ENCODE results near the gene SLC16A5. TPM values are rescaled to one million over a fixed set of nuclear protein-coding genes. Genes with fewer than 3 reads are reported as not detected.

SLC16A5 gene
- total RNA-seq, 1 donor from 2014 or later = 16.4 TPM

DNA sequence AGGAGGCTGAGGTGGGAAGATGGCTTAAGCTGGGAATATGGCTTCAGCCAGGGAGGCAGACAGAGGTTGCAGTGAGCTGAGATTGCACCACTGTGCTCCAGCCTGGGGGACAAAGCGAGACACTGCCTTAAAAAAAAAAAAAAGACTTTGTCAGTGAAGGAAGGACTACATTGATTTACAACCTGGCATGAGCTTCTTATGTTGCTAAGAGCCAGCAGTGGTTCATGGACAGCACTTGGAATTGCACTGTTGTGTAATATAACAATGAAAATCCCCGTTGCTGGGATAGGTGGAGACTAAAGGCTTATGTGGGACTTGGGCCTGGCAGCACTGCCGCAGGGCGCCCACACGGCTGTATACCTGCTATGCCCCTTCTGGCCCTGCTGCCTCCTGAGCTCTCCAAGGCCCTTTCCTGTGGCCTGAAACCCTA is 14.1 kb upstream of the SLC16A5 start:
- TF ChIP-seq, protein P1, sequence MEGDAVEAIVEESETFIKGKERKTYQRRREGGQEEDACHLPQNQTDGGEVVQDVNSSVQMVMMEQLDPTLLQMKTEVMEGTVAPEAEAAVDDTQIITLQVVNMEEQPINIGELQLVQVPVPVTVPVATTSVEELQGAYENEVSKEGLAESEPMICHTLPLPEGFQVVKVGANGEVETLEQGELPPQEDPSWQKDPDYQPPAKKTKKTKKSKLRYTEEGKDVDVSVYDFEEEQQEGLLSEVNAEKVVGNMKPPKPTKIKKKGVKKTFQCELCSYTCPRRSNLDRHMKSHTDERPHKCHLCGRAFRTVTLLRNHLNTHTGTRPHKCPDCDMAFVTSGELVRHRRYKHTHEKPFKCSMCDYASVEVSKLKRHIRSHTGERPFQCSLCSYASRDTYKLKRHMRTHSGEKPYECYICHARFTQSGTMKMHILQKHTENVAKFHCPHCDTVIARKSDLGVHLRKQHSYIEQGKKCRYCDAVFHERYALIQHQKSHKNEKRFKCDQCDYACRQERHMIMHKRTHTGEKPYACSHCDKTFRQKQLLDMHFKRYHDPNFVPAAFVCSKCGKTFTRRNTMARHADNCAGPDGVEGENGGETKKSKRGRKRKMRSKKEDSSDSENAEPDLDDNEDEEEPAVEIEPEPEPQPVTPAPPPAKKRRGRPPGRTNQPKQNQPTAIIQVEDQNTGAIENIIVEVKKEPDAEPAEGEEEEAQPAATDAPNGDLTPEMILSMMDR (conservative IDR thresholded peaks at IDR 0.05) = no peak
- H3K4me3 Mint-ChIP-seq = no peak overlapping the region
- no peak for DNase-seq (ENCODE audit: extremely low spot score, unreplicated experiment)
- no peaks in the 10 kb centered on the region for H3K9me3 Mint-ChIP-seq
- H3K4me1 Mint-ChIP-seq (ENCODE audit: unreplicated experiment) = peaks cover under 1% of the 10 kb centered on the region
- no peaks in the 10 kb centered on the region for H3K27me3 Mint-ChIP-seq
- no peak overlapping the region for H3K27ac Mint-ChIP-seq
- no peaks in the 10 kb centered on the region for H3K36me3 Mint-ChIP-seq

DNA sequence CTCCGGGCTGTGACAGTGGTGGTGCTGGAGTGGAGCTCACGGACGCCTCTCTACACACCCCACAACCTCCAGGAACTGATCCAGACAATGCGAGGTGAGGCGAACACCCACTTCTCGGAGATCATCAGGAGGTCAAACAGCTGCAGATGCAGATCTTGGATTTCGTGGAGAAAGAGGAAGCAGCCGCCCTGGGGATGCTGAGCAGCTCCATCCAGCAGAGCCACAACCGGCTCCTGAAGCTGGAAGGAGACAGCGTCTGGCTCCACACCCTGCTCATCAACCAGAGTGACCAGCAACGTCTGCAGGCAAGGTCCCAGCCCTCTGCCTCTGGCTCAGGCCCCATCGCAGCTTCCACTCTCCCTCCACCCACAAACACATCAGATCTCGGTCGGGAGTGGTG is 13.2 kb upstream of the SLC16A5 start:
- Mint-ChIP-seq H3K27ac (no peak overlapping the region), H3K36me3 (no peaks in the 10 kb centered on the region), H3K9me3 (no peaks in the 10 kb centered on the region)

DNA sequence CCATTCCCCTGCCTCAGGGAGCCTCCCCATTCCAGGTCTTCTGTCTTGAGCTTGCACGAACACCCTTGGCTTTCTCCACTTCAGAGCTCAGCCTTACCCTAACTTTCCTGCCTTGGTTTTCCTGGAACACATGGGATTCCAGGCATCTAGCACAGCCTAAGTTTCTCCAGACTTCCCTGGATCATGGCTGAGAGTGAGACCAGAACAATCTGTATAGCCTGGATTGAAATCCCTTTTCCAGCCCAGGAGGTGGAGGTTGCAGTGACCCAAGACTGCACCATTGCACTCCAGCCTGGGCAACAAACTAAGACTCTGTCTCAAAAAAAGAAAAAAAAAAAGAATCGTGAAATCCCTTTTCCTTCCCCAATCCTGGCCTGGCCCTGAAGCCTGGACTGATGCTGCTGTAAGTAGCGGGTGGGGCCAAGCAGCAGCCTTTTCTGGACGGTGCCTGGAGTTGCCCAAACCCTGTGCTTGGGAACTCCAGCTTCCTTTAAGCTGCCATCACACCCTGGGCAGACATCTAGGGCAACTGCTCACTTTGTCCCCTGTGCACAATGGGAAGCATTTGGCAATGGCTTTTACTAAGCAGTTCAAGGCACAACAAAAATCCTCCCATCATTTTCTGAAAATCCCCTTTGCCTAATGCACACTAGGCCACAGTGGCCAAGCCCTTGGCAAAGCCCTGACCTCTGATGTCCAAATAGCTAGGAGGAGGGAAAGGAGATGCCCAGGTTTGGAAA is 12.0 kb upstream of the SLC16A5 start:
- Mint-ChIP-seq H3K9me3 (no peaks in the 10 kb centered on the region), H3K27ac (no peak overlapping the region), H3K4me1 (ENCODE audit: unreplicated experiment) (peaks cover 7% of the 10 kb centered on the region), H3K36me3 (no peaks in the 10 kb centered on the region), H3K27me3 (no peaks in the 10 kb centered on the region), H3K4me3 (no peak overlapping the region)
- DNase-seq (ENCODE audit: extremely low spot score, unreplicated experiment) = no peak
- TF ChIP-seq, protein P1 (conservative IDR thresholded peaks at IDR 0.05) = no peak

More for the DNA sequence above, 13.2 kb upstream of the SLC16A5 start:
- H3K27me3 Mint-ChIP-seq = no peaks in the 10 kb centered on the region
- peaks cover 7% of the 10 kb centered on the region for H3K4me1 Mint-ChIP-seq (ENCODE audit: unreplicated experiment)
- no peak overlapping the region for H3K4me3 Mint-ChIP-seq
- TF ChIP-seq, protein P1 (conservative IDR thresholded peaks at IDR 0.05) = no peak
- no peak for DNase-seq (ENCODE audit: extremely low spot score, unreplicated experiment)

DNA sequence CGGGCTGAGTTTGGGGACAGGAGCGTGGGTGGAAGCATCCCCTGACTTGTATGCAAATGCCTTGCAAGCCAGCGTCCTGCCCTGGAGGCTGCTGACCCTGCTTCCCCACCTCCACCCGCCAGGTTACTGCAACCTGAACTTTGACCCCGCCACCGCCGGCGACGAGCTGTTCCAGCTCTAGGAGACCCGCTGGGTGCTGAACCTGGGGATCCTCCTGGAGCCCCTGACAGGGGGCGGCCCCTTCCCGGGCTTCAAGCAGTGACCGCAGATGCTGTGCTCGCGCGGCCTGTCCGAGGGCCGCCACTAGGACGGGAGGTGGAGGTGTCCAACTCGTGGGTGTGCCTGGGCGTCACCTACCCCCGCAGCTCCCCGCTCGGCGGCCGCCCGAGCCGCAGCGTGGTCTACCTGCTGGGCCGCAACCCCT is 10.7 kb upstream of the SLC16A5 start:
- Mint-ChIP-seq H3K9me3 (no peaks in the 10 kb centered on the region), H3K27me3 (no peaks in the 10 kb centered on the region), H3K4me3 (no peak overlapping the region), H3K4me1 (ENCODE audit: unreplicated experiment) (peaks cover 7% of the 10 kb centered on the region), H3K27ac (peak overlapping the region; percentile 69), H3K36me3 (no peaks in the 10 kb centered on the region)
- no peak for DNase-seq (ENCODE audit: extremely low spot score, unreplicated experiment)
- TF ChIP-seq, protein P1 (conservative IDR thresholded peaks at IDR 0.05) = no peak

DNA sequence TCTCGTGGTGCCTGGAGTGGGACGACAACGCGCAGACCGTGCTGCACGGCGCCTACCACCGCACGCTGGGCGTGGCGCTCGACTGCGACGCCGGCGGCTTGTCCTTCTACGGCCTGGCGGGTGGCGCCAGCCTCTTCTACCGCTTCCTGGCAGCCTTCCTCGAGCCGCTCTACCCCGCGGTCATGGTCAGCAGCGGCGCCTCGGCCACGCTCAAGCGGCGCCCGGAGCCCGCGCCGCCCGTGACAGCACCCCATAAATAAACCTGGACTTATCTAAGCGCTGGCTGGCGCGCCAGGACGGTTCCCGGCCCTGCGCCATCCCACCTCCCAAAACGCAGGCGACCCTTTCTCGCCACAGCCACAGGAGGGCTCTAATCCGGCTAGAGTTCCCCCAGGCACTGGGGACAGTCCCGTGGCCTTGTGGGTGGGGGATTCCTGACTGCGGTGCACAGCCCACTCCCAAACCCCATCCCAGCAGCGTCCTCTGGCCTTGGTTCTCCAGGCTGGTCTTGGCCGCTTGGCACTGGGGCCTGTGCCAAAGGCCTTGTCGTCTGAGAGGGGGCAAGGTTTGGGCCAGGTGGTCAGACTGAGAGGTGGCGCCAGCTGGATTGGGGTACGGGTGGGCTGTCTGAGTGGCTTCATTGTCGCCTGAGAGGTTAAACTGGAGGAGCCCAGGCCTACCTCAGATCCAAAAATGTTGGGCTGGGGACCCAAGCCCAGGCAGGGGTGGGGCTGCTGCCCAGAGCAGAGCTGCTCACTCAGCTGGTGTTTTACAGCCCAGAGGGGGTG is 10.1 kb upstream of the SLC16A5 start:
- no peaks in the 10 kb centered on the region for H3K9me3 Mint-ChIP-seq
- H3K27ac Mint-ChIP-seq = no peak overlapping the region
- DNase-seq (ENCODE audit: extremely low spot score, unreplicated experiment) = no peak
- H3K4me1 Mint-ChIP-seq (ENCODE audit: unreplicated experiment) = peaks cover 9% of the 10 kb centered on the region
- no peaks in the 10 kb centered on the region for H3K36me3 Mint-ChIP-seq
- H3K4me3 Mint-ChIP-seq = no peak overlapping the region
- no peaks in the 10 kb centered on the region for H3K27me3 Mint-ChIP-seq
- TF ChIP-seq, protein P1 (conservative IDR thresholded peaks at IDR 0.05) = no peak
